GM19240 (cell line): ENCODE data around the gene TSPAN18.

ENCODE experiments used
- DNase-seq: peaks from one replicate; pipeline ENCODE4 v3.0.0; 2011; ENCODE audit warnings: low spot score; ENCODE audit not compliant: insufficient read length

Gene TSPAN18

GRCh38 chr11:44974402-44975000, 247.7 kb downstream of the TSPAN18 start:
- no peak for DNase-seq

GRCh38 chr11:44976576-44976975, 249.8 kb downstream of the TSPAN18 start:
- DNase-seq, result no peak

GRCh38 chr11:44977493-44977984, 250.8 kb downstream of the TSPAN18 start:
- no peak for DNase-seq

- no peak for DNase-seq
These were observed 251.7 kb downstream of the TSPAN18 start for GRCh38 chr11:44978274-44978960.

- DNase-seq, result no peak
These were observed 252.2 kb downstream of the TSPAN18 start for GRCh38 chr11:44978961-44979331.

DNA sequence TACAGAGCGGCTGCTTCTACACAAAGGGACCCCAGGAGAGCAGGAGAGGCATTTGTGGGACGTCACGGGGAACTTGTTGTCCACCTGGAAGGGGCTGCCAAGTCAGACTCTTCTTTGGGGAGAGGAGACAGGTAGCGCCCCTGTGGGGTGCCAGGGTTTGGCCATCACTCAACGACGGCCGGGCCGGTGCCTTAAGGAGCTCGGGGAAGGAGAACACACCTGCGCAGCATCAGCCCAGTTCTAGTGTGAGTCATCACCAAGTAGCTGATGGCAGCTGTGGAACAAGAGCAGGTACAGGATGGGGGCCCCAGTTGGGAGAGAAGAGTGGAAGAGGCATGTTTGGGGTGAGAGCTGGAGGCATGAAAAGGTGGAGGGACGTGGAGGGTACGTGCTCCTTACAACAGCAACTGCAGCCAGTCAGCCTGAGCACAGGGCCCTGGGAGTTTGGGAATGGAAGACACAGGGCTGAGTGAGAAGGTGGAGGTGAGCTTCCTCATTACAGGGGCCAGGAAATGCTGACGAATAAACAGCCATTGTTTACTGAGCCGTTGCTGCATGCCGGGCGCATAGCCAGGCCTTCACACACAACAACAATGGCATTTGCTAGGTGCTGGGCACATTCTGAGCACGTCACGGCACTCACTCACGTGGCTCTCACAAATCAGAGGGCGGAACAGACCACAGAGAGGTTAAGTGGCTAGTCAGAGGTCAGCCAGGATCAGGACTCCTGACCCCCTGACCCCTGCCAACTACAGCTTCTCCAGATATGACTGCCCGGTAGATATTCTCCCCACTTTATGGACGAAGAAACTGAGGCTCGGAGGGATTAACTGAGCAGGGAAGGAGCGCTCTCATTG, 253.0 kb downstream of the TSPAN18 start:
- no peak for DNase-seq

- DNase-seq, result no peak
These were observed 254.0 kb downstream of the TSPAN18 start for GRCh38 chr11:44980533-44981427.
